Hepatocyte (in vitro differentiated cells): ENCODE measurements around the gene DENND5A.

Experiments
- CTCF ChIP-seq: fragments of 200-600 bp; sonication (generic); IDR thresholded peaks from 2 replicates; pipeline ENCODE4 v1.5.1; 2016; ENCODE audit warnings: antibody characterized with exemption, mild to moderate bottlenecking; ENCODE audit not compliant: poor library complexity
- EZH2phosphoT487 ChIP-seq: fragments of 200-600 bp; sonication (generic); IDR thresholded peaks from one replicate; pipeline ENCODE4 v1.6.1; 2018; ENCODE audit warnings: antibody characterized with exemption, mild to moderate bottlenecking, low read depth, moderate library complexity; ENCODE audit not compliant: unreplicated experiment, severe bottlenecking

GRCh38 chr11:9137293-9138132, 127.6 kb downstream of the DENND5A start:
- TF ChIP-seq CTCF = peak; percentile 95
- no peak for TF ChIP-seq EZH2phosphoT487
